ENCODE measurements around the gene NAALADL1.

The NAALADL1 gene

GRCh38 chr11:65021003-65021402 lies 37.4 kb downstream of the NAALADL1 start:
- Histone ChIP-seq H3K4me2 (no peak overlapping the region), H3K27ac (no peak overlapping the region), H3K27me3 (no peaks in the 10 kb centered on the region), H4K20me1 (peaks cover 0 to 4% (median 0%) of the 10 kb centered on the region in 11 experiments; a peak in 1 of 22 replicates), H3K4me1 (peaks cover 14 to 27% (median 18%) of the 10 kb centered on the region in 10 experiments), H3K4me3 (no peak overlapping the region), H3K9ac (no peak overlapping the region), H3K36me3 (peaks cover 20 to 52% (median 41%) of the 10 kb centered on the region in 11 experiments), H3K9me3 (replicated peaks in 1 of 11) (no peaks in the 10 kb centered on the region)
- no peak for TF ChIP-seq Cebpa-rat (IDR thresholded peaks at IDR 0.05)

DNA sequence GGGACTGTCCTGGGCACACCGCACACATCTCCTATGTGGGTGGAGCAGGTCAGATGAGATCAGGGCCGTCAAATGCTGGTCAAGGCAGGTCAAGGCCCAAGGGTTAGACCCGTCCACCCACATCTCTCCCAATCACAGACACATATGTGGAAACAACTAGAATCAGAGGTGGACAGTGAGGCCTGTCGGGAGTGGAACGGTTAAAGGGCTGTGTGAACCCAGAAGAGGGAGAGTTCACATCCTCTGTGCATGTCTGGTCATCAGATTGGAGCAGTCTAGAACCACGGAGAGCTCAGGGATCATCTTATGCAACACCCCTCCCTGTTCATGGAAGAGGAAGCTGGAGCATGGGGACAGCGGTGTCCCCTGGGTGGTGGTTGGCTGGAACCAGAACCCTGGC lies 38.5 kb downstream of the NAALADL1 start:
- H4K20me1 ChIP-seq: peaks cover 0 to 4% (median 0%) of the 10 kb centered on the region in 11 experiments; a peak in 1 of 22 replicates
- no peak for TF ChIP-seq Cebpa-rat (IDR thresholded peaks at IDR 0.05)
- H3K27me3 ChIP-seq: no peaks in the 10 kb centered on the region
- H3K4me1 ChIP-seq: peaks cover 26 to 39% (median 30%) of the 10 kb centered on the region in 10 experiments
- no peak overlapping the region for H3K4me3 ChIP-seq
- H3K4me2 ChIP-seq: no peak overlapping the region
- no peaks in the 10 kb centered on the region for H3K9me3 ChIP-seq (replicated peaks in 1 of 11)
- peaks cover 20 to 52% (median 41%) of the 10 kb centered on the region in 11 experiments for H3K36me3 ChIP-seq
- H3K27ac ChIP-seq: no peak overlapping the region
- H3K9ac ChIP-seq: no peak overlapping the region

DNA sequence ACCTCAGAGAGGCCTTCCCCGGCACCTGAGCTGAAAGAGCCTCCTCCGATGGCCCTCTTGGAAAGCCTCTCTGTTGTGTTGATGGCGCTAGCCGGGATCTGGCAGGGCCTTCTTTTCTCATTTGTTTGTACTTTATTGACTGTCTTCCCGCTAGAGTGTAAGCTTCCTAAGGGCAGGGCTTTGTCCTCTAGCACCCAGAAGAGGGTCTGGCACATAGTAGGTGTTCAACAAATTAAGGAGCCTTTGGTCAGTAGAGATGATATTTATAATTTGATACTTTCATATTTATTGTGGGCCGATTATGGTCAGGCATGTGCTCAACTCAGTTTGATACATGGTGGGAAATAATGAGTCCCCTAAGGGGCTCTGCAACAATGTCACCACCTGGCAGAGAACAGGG lies 40.4 kb downstream of the NAALADL1 start:
- no peak overlapping the region for H3K4me2 ChIP-seq

GRCh38 chr11:65016705-65017104 lies 41.6 kb downstream of the NAALADL1 start:
- Histone ChIP-seq H3K9me3 (replicated peaks in 1 of 11) (no peaks in the 10 kb centered on the region), H3K27ac (peak overlapping the region in 1 of 11 experiments; percentile 11; a peak in 1 of 22 replicates), H4K20me1 (peaks cover 0 to 4% (median 0%) of the 10 kb centered on the region in 11 experiments; a peak in 1 of 22 replicates), H3K4me1 (peaks cover 35 to 41% (median 38%) of the 10 kb centered on the region in 10 experiments), H3K36me3 (peaks cover 20 to 45% (median 38%) of the 10 kb centered on the region in 11 experiments), H3K9ac (peak overlapping the region in 6 of 11 experiments; percentile 3 to 48 (median 27); a peak in 9 of 22 replicates), H3K4me2 (peak overlapping the region; percentile 31 to 94 (median 84)), H3K4me3 (no peak overlapping the region), H3K27me3 (no peaks in the 10 kb centered on the region)
- TF ChIP-seq Cebpa-rat (IDR thresholded peaks at IDR 0.05): no peak

More for the DNA sequence above, 40.4 kb downstream of the NAALADL1 start:
- H3K4me1 ChIP-seq: peaks cover 31 to 45% (median 37%) of the 10 kb centered on the region in 10 experiments
- H3K27ac ChIP-seq: no peak overlapping the region
- H3K9ac ChIP-seq: no peak overlapping the region
- no peaks in the 10 kb centered on the region for H3K9me3 ChIP-seq (replicated peaks in 1 of 11)
- no peak overlapping the region for H3K4me3 ChIP-seq
- H4K20me1 ChIP-seq: peaks cover 0 to 4% (median 0%) of the 10 kb centered on the region in 11 experiments; a peak in 1 of 22 replicates
- peaks cover 20 to 52% (median 41%) of the 10 kb centered on the region in 11 experiments for H3K36me3 ChIP-seq
- no peaks in the 10 kb centered on the region for H3K27me3 ChIP-seq
- TF ChIP-seq Cebpa-rat (IDR thresholded peaks at IDR 0.05): no peak

DNA sequence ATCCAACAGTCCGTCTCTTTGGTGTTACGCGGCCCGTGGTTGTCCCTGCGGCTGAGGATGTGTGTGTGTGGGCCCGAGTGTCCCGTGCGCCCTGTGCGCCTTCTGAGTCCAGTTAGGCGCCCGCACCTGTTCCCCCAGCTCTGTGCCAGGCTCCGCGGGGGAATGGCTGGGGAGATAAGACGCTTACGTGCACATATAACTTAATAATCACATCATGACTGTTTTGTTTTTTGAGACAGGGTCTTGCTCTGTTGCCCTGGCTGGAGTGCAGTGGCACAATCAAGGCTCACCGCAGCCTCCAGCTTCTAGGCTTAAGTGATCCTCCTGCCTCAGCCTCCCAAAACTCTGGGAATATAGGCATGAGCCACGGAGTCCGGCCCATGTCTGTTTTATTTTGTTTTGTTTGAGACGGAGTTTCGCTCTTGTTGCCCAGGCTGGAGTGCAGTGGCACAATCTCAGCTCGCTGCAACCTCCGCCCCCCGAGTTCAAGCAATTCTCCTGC lies 43.6 kb downstream of the NAALADL1 start:
- Histone ChIP-seq H3K27ac (peak overlapping the region; percentile 84 to 97 (median 95)), H3K27me3 (no peaks in the 10 kb centered on the region), H3K4me3 (peak overlapping the region; percentile 64 to 89 (median 79)), H3K9me3 (replicated peaks in 1 of 11) (no peaks in the 10 kb centered on the region), H3K36me3 (peaks cover 13 to 26% (median 20%) of the 10 kb centered on the region in 11 experiments; a peak in 21 of 22 replicates), H3K4me1 (peaks cover 35 to 53% (median 48%) of the 10 kb centered on the region in 10 experiments), H3K4me2 (peak overlapping the region; percentile 78 to 94 (median 84)), H4K20me1 (no peaks in the 10 kb centered on the region), H3K9ac (peak overlapping the region; percentile 88 to 94 (median 91))
- TF ChIP-seq Cebpa-rat (IDR thresholded peaks at IDR 0.05): no peak

DNA sequence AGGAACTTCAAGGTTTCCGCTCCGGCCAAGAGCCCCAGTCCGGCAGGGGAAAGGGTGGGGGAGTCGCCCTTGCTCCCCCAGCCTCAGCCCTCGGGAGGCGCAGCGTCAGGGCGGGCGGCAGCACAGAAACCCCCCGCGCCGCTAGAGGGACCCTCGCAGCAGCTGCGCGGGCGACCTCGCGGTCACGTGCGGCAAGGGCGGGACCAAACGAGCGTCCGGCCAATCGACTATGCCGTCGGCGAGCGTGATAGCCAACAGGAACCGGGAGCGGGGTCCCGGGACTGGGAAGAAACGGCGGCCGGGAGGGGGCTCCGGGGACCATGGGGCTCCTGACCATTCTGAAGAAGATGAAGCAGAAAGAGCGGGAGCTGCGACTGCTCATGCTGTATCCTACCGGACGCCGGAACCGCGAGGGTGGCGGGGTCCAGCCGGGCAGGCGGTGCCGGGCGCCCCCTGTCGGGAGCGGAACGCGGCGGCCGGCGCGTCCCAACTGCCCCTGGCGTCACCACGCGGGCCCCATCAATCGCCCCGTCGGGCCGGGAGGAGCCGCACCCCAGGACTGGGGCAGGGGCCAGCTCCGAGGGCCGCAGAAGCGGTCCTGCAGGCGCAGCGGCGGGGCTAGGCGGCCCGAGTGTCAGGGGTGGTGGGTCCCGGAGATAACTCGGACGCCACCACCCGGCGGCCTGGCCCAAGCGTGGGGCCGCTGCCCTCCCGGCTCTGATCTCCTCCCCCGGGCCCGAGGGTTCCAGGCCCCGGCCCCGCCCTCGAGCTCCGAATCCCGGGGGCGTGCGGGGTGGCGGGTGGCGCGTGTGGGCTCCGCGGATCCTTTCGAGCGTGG lies 44.2 kb downstream of the NAALADL1 start, which contains the start of gene ARL2:
Gene ARL2 (plus strand): TSS at position 273 of the 838 bp plus-strand sequence. CDS start 48 bp downstream, at position 321.
- Histone ChIP-seq H3K36me3 (peaks cover 10 to 20% (median 16%) of the 10 kb centered on the region in 11 experiments; a peak in 21 of 22 replicates), H3K9me3 (replicated peaks in 1 of 11) (no peaks in the 10 kb centered on the region), H4K20me1 (no peaks in the 10 kb centered on the region), H3K27ac (peak within 1 kb of the TSS; percentile 84 to 97 (median 95)), H3K4me3 (peak within 1 kb of the TSS; percentile 64 to 89 (median 79)), H3K4me2 (peak within 1 kb of the TSS; percentile 78 to 94 (median 84)), H3K9ac (peak within 1 kb of the TSS; percentile 88 to 94 (median 91)), H3K4me1 (peaks cover 35 to 53% (median 48%) of the 10 kb centered on the region in 10 experiments), H3K27me3 (no peaks in the 10 kb centered on the region)
- TF ChIP-seq Cebpa-rat (IDR thresholded peaks at IDR 0.05): no peak

DNA sequence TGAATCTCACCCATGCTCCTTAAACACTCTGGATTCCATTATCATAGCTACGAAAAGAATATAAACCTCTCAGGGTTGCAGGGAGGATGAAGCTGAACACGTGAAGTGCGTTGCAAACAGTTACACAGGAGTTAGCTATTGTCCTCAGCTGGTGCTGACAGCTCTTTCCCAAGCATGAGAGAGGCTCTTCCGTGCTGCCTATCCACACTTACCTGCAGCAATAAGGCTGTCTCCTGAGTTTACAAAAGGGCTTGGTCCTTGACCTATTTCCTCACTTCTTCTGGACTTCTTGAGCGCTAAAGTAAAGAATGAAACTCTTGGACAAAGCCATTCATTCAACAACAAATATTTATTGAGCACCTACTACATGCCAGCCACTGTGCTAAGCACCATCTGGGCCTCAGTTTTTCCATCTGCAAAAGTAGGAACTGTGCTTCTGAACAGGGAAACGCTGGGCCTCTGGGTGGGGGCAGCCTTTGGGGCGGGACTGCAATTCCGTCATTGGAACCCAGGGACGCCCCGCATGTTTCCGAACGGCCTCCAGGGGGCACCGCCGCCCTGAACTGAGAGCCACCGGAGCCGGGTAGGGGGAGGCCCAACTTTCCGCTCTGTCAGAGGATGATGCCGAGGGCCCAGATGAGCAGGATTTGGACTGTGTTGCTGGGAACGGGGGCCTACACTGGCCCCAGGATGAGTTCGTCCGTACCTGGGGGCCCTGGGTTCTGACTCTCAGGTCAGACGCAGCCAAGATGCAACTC lies 45.0 kb downstream of the NAALADL1 start:
- peaks cover 35 to 53% (median 48%) of the 10 kb centered on the region in 10 experiments for H3K4me1 ChIP-seq
- peak overlapping the region; percentile 78 to 94 (median 84) for H3K4me2 ChIP-seq
- no peaks in the 10 kb centered on the region for H3K9me3 ChIP-seq (replicated peaks in 1 of 11)
- H3K9ac ChIP-seq: peak overlapping the region; percentile 88 to 94 (median 91)
- H3K36me3 ChIP-seq: peaks cover 3 to 12% (median 9%) of the 10 kb centered on the region in 11 experiments; a peak in 21 of 22 replicates
- H3K4me3 ChIP-seq: peak overlapping the region; percentile 64 to 89 (median 79)
- H3K27ac ChIP-seq: peak overlapping the region; percentile 84 to 97 (median 95)
- H4K20me1 ChIP-seq: no peaks in the 10 kb centered on the region
- TF ChIP-seq Cebpa-rat (IDR thresholded peaks at IDR 0.05): no peak
- no peaks in the 10 kb centered on the region for H3K27me3 ChIP-seq

GRCh38 chr11:65008873-65009272 lies 49.5 kb downstream of the NAALADL1 start:
- H3K27me3 ChIP-seq: no peaks in the 10 kb centered on the region
- H3K9ac ChIP-seq: no peak overlapping the region
- H3K36me3 ChIP-seq: no peaks in the 10 kb centered on the region
- no peak overlapping the region for H3K27ac ChIP-seq
- no peak overlapping the region for H3K4me3 ChIP-seq
- H4K20me1 ChIP-seq: no peaks in the 10 kb centered on the region
- peaks cover 13 to 33% (median 26%) of the 10 kb centered on the region in 10 experiments for H3K4me1 ChIP-seq
- no peaks in the 10 kb centered on the region for H3K9me3 ChIP-seq (replicated peaks in 1 of 11)
- TF ChIP-seq Cebpa-rat (IDR thresholded peaks at IDR 0.05): no peak
- H3K4me2 ChIP-seq: no peak overlapping the region
